HCT116 (cell line): ENCODE data around the gene GALNS. TPM values are rescaled to one million over a fixed set of nuclear protein-coding genes. Genes with fewer than 3 reads are reported as not detected.

Experiments used
- ATAC-seq: fragments of 200-7000 bp; cut with Tn5 transposase; 2 replicates; pipeline ENCODE4 v1.9.1; 2020; ENCODE audit warnings: mild to moderate bottlenecking, moderate library complexity
- BruUV-seq: library from RNA; stranded (reverse); fragments of 400-500 nt; replicated peaks from 2 replicates; lab custom pipeline; 2021; lab: Mats Ljungman, UMichigan
- CTCF ChIA-PET: fragments of 300-600 bp; sonication (Branson Sonifier 250); formaldehyde crosslinking; loops from one replicate; lab custom pipeline; 2021; ENCODE audit warnings: antibody characterized with exemption; lab: Charles Lee
- POLR2A ChIA-PET: fragments of 300-600, 350-600 bp; sonication (Branson Sonifier 250); formaldehyde crosslinking; loops from one replicate; lab custom pipeline; 2021; ENCODE audit warnings: antibody characterized with exemption; lab: Charles Lee
- RAD21 ChIA-PET, 2 experiments: fragments of 300-600 bp; sonication (Branson Sonifier 250); formaldehyde crosslinking; loops; one replicate each; lab custom pipeline; 2023; ENCODE audit warnings: low total read pairs in 2 of 2; ENCODE audit not compliant: uncharacterized antibody in 2 of 2, unreplicated experiment in 2 of 2, low non-redundant PET in 1 of 2; lab: Charles Lee
- DNase-seq: peaks from one replicate; pipeline ENCODE4 v3.0.0-alpha.2; 2010; ENCODE audit warnings: low read depth, low spot score
- H2AFZ ChIP-seq: fragments of 200-600 bp; shearing (Covaris generic), sonication (generic); 2 replicates; pipeline ENCODE4 v1.6.1; 2017; ENCODE audit warnings: low read depth, mixed run types, mixed read lengths, antibody characterized with exemption, low read length; ENCODE audit not compliant: poor library complexity, severe bottlenecking
- H3K27ac ChIP-seq: 2 replicates; pipeline ENCODE4 v1.5.1; 2012; ENCODE audit warnings: low read depth, low read length
- H3K27me3 ChIP-seq: fragments of 200-600 bp; sonication (generic); 2 replicates; pipeline ENCODE4 v1.6.1; 2016; ENCODE audit warnings: mixed run types, low read length, mixed read lengths; ENCODE audit not compliant: insufficient read depth
- H3K36me3 ChIP-seq, 2 experiments: fragments of 200-500 bp in 1 of 2; fragments of 200-600 bp in 1 of 2; sonication (Bioruptor generic) in 1 of 2; sonication (generic) in 1 of 2; 2 replicates each; pipeline versions ENCODE4 v1.5.1 to v1.6.1; 2014 to 2016; ENCODE audit warnings: low read length in 2 of 2, inconsistent platforms in 1 of 2, mixed read lengths in 1 of 2, mixed run types in 1 of 2; ENCODE audit not compliant: insufficient read depth in 2 of 2, control insufficient read depth in 1 of 2
- H3K4me1 ChIP-seq, 2 experiments: fragments of 200-600 bp in 1 of 2; sonication (generic) in 1 of 2; 2 replicates each; pipeline versions ENCODE4 v1.5.1 to v1.6.1; 2012 to 2017; ENCODE audit warnings: low read length in 2 of 2, inconsistent platforms in 1 of 2, mild to moderate bottlenecking in 1 of 2, mixed read lengths in 1 of 2, mixed run types in 1 of 2, moderate library complexity in 1 of 2; ENCODE audit not compliant: insufficient read depth in 2 of 2, control insufficient read depth in 1 of 2
- H3K4me2 ChIP-seq: fragments of 200-600 bp; sonication (generic); 2 replicates; pipeline ENCODE4 v1.6.1; 2017; ENCODE audit warnings: mixed run types, low read length, mixed read lengths
- H3K4me3 ChIP-seq, 2 experiments: fragments of 200-600 bp in 1 of 2; sonication (generic) in 1 of 2; replicated peaks in 1 of 2; 2 replicates each; pipeline ENCODE4 v1.5.1; 2011 to 2016; ENCODE audit warnings: low read length in 2 of 2, control low read depth in 1 of 2, low read depth in 1 of 2, mild to moderate bottlenecking in 1 of 2, mixed read lengths in 1 of 2, mixed run types in 1 of 2
- H3K79me2 ChIP-seq: fragments of 200-600 bp; sonication (generic); 2 replicates; pipeline ENCODE4 v1.6.1; 2017; ENCODE audit warnings: mild to moderate bottlenecking, mixed run types, low read length, moderate library complexity, mixed read lengths; ENCODE audit not compliant: insufficient read depth
- H3K9ac ChIP-seq: fragments of 200-600 bp; sonication (generic); 2 replicates; pipeline ENCODE4 v1.6.1; 2016; ENCODE audit warnings: low read length, mixed read lengths
- H3K9me2 ChIP-seq: fragments of 200-600 bp; sonication (generic), shearing (Covaris generic); 2 replicates; pipeline ENCODE4 v1.6.1; 2017; ENCODE audit warnings: mixed run types, mild to moderate bottlenecking, moderate library complexity; ENCODE audit not compliant: insufficient read depth
- H3K9me3 ChIP-seq, 2 experiments: fragments of 200-500 bp in 1 of 2; fragments of 200-600 bp in 1 of 2; sonication (Bioruptor generic) in 1 of 2; sonication (generic) in 1 of 2; 2 replicates each; pipeline ENCODE4 v1.6.1; 2014 to 2017; ENCODE audit warnings: low read length in 2 of 2, mixed read lengths in 2 of 2, inconsistent platforms in 1 of 2, low read depth in 1 of 2, mild to moderate bottlenecking in 1 of 2, mixed run types in 1 of 2, moderate library complexity in 1 of 2; ENCODE audit not compliant: control insufficient read depth in 1 of 2, insufficient read depth in 1 of 2
- H4K20me1 ChIP-seq: fragments of 200-600 bp; sonication (generic), shearing (Covaris generic); 2 replicates; pipeline ENCODE4 v1.6.1; 2017; ENCODE audit warnings: mixed run types, mild to moderate bottlenecking, moderate library complexity; ENCODE audit not compliant: insufficient read depth
- ATF3 ChIP-seq: IDR thresholded peaks from 2 replicates; pipeline ENCODE4 v1.6.1; 2012
- CEBPB ChIP-seq: IDR thresholded peaks from 2 replicates; pipeline ENCODE4 v1.6.1; 2012; ENCODE audit warnings: low read depth
- CTCF ChIP-seq, 3 experiments: fragments of 200-600 bp in 1 of 3; sonication (generic) in 1 of 3; IDR thresholded peaks in 2 of 3; conservative IDR thresholded peaks in 1 of 3; 2 replicates each; pipeline ENCODE4 v1.5.1; 2012 to 2017; ENCODE audit warnings: low read depth in 2 of 3, low read length in 2 of 3, antibody characterized with exemption in 1 of 3, borderline replicate concordance in 1 of 3, control low read depth in 1 of 3, mild to moderate bottlenecking in 1 of 3, mixed read lengths in 1 of 3, mixed run types in 1 of 3, moderate library complexity in 1 of 3; ENCODE audit not compliant: insufficient read depth in 1 of 3
- ELF1 ChIP-seq: IDR thresholded peaks from 2 replicates; pipeline ENCODE4 v1.6.1; 2012; ENCODE audit warnings: low read depth, borderline replicate concordance
- EZH2phosphoT487 ChIP-seq: fragments of 200-600 bp; IDR thresholded peaks from 2 replicates; pipeline ENCODE4 v1.6.1; 2018; ENCODE audit warnings: antibody characterized with exemption, borderline replicate concordance
- FOSL1 ChIP-seq: IDR thresholded peaks from 2 replicates; pipeline ENCODE4 v1.6.1; 2012; ENCODE audit warnings: low read depth
- JUND ChIP-seq: IDR thresholded peaks from 2 replicates; pipeline ENCODE4 v1.6.1; 2012
- MAX ChIP-seq: IDR thresholded peaks from 2 replicates; pipeline ENCODE4 v1.6.1; 2012
- POLR2A ChIP-seq: IDR thresholded peaks from 2 replicates; pipeline ENCODE4 v1.7.0; 2011; ENCODE audit warnings: borderline replicate concordance; ENCODE audit not compliant: insufficient read depth, insufficient read length; ENCODE audit errors: extremely low read depth
- POLR2AphosphoS5 ChIP-seq: IDR thresholded peaks from 2 replicates; pipeline ENCODE4 v1.6.1; 2011; ENCODE audit warnings: mild to moderate bottlenecking, low read depth, low read length, moderate library complexity
- RAD21 ChIP-seq: IDR thresholded peaks from 2 replicates; pipeline ENCODE4 v1.6.1; 2012; ENCODE audit warnings: low read depth, mild to moderate bottlenecking
- SIN3A ChIP-seq: IDR thresholded peaks from 2 replicates; pipeline ENCODE4 v1.6.1; 2012; ENCODE audit warnings: low read depth
- SP1 ChIP-seq: IDR thresholded peaks from 2 replicates; pipeline ENCODE4 v1.6.1; 2012; ENCODE audit warnings: low read depth
- SRF ChIP-seq: IDR thresholded peaks from 2 replicates; pipeline ENCODE4 v1.6.1; 2012; ENCODE audit warnings: low read depth
- TCF7L2 ChIP-seq: IDR thresholded peaks from 2 replicates; pipeline ENCODE4 v1.7.0; 2011; ENCODE audit warnings: borderline replicate concordance, inconsistent platforms; ENCODE audit not compliant: insufficient read depth, insufficient read length; ENCODE audit errors: extremely low read depth
- YY1 ChIP-seq: IDR thresholded peaks from 2 replicates; pipeline ENCODE4 v1.6.1; 2011; ENCODE audit warnings: low read length, low read depth, moderate library complexity, mild to moderate bottlenecking; ENCODE audit not compliant: insufficient replicate concordance; ENCODE audit errors: extremely low read depth
- ZBTB33 ChIP-seq: IDR thresholded peaks from 2 replicates; pipeline ENCODE4 v1.6.1; 2011; ENCODE audit warnings: mild to moderate bottlenecking, low read length, moderate library complexity; ENCODE audit not compliant: insufficient replicate concordance; ENCODE audit errors: extremely low read depth
- ZFX ChIP-seq: fragments of 450-650 bp; IDR thresholded peaks from 2 replicates; pipeline ENCODE4 v1.6.1; 2017
- ZNF274 ChIP-seq: fragments of 200-500 bp; sonication (Bioruptor generic); IDR thresholded peaks from 2 replicates; pipeline ENCODE4 v1.6.1; 2014; ENCODE audit warnings: mild to moderate bottlenecking, low read depth, low read length, inconsistent platforms
- intact Hi-C: fragments of 100-400 bp; cut with micrococcal nuclease; formaldehyde crosslinking; loops from 2 replicates; pipeline ENCODE4 v1.10.0; 2022
- total RNA-seq: library from RNA; stranded (reverse); gene quantifications from one replicate; pipeline ENCODE4 v1.2.1, GENCODE V29; 2021; ENCODE audit not compliant: unreplicated experiment

Gene GALNS
- total RNA-seq, 1 experiment from 2014 or later = 44.6 TPM

GRCh38 chr16:88877564-88878289 is 21.0 kb upstream of the GALNS start:
- ChIA-PET RAD21 (no interaction called here), POLR2A (interaction anchor here (0.5 kb wide), 1 partner anchor 370 kb away, joined by 3 read pairs; no protein-coding TSS in a partner anchor), CTCF (interaction anchor here (0.5 kb wide), 1 partner anchor 13 kb away, joined by 3 read pairs; no protein-coding TSS in a partner anchor)
- DNase-seq = no peak
- H3K27ac ChIP-seq = no peak overlapping the region; the same call in 1 of the 2 replicates
- BruUV-seq = no TSS peak
- H3K9me3 ChIP-seq = no peaks in the 10 kb centered on the region
- ATAC-seq = no peak
- H2AFZ ChIP-seq = no peak overlapping the region
- no peaks in the 10 kb centered on the region for H3K9me2 ChIP-seq
- no peak overlapping the region for H3K4me3 ChIP-seq
- no peaks in the 10 kb centered on the region for H4K20me1 ChIP-seq
- H3K4me1 ChIP-seq = peaks cover 5 to 7% of the 10 kb centered on the region in 2 experiments; a peak in 3 of 4 replicates
- H3K36me3 ChIP-seq = no peaks in the 10 kb centered on the region
- H3K9ac ChIP-seq = no peak overlapping the region
- H3K27me3 ChIP-seq = no peaks in the 10 kb centered on the region
- intact Hi-C loops = no loop called here
- no peaks in the 10 kb centered on the region for H3K79me2 ChIP-seq
- no peak overlapping the region for H3K4me2 ChIP-seq
- TF ChIP-seq CTCF (IDR thresholded peaks at IDR 0.05 in 2 of 3, conservative IDR thresholded peaks at IDR 0.05 in 1 of 3; ENCODE audit: borderline replicate concordance in 1 of 3, insufficient read depth in 1 of 3, low read depth in 2 of 3, low read length in 2 of 3) (no peak), POLR2A (no peak), YY1 (no peak), ZNF274 (no peak), EZH2phosphoT487 (no peak), ZFX (no peak), ELF1 (no peak), FOSL1 (no peak), MAX (no peak), POLR2AphosphoS5 (no peak), SRF (no peak), RAD21 (no peak), ATF3 (no peak), TCF7L2 (no peak), SIN3A (no peak), SP1 (no peak), ZBTB33 (no peak), CEBPB (no peak), JUND (no peak)
